Measurements from ENCODE around the gene GTSE1. TPM values are rescaled to one million over a fixed set of nuclear protein-coding genes. Genes with fewer than 3 reads are reported as not detected.

GTSE1 gene
- total RNA-seq, 1 experiment from 2014 or later: 88.1 TPM

DNA sequence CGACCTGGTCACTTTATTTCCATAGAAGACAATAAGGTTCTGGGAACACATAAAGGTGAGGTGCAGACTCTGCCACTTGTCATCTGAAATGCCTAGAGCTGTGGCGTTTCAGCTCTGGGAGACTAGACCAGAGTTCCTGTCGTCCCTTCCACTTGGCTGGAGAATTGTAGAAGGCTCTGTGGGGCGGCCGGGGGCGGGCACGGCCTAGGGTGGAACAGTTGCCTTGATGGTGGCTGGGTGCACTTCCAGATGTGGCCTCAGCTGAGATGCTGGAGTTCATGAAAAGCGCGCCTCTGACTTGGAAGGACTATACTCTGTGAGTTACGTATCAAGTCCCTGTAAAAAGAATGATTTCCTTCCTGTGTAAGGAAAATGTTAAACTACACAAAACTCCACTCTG is 55.6 kb downstream of the GTSE1 start:
- intact Hi-C loops (cut with micrococcal nuclease; ENCODE audit: unreplicated experiment): no loop called here
- peaks cover 55% of the 10 kb centered on the region for H3K36me3 ChIP-seq (ENCODE audit: insufficient read depth, low read length, poor library complexity, severe bottlenecking)
- no peaks in the 10 kb centered on the region for H3K27me3 ChIP-seq (replicated peaks; ENCODE audit: insufficient read depth, low read depth, low read length, poor library complexity)
- DNase-seq (ENCODE audit: low spot score): no peak
- TF ChIP-seq EZH2 (IDR thresholded peaks at IDR 0.05; ENCODE audit: borderline replicate concordance, low read depth, low read length, poor library complexity, severe bottlenecking): no peak
- TF ChIP-seq, protein P1, sequence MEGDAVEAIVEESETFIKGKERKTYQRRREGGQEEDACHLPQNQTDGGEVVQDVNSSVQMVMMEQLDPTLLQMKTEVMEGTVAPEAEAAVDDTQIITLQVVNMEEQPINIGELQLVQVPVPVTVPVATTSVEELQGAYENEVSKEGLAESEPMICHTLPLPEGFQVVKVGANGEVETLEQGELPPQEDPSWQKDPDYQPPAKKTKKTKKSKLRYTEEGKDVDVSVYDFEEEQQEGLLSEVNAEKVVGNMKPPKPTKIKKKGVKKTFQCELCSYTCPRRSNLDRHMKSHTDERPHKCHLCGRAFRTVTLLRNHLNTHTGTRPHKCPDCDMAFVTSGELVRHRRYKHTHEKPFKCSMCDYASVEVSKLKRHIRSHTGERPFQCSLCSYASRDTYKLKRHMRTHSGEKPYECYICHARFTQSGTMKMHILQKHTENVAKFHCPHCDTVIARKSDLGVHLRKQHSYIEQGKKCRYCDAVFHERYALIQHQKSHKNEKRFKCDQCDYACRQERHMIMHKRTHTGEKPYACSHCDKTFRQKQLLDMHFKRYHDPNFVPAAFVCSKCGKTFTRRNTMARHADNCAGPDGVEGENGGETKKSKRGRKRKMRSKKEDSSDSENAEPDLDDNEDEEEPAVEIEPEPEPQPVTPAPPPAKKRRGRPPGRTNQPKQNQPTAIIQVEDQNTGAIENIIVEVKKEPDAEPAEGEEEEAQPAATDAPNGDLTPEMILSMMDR (conservative IDR thresholded peaks at IDR 0.05; ENCODE audit: low read depth, low read length): no peak
- H3K27ac ChIP-seq (ENCODE audit: low read depth, low read length, poor library complexity, severe bottlenecking): peak overlapping the region; percentile 29
- no peaks in the 10 kb centered on the region for H3K9me3 ChIP-seq (ENCODE audit: low read depth, low read length, poor library complexity, severe bottlenecking)
- POLR2A ChIA-PET (ENCODE audit: low non-redundant PET): no interaction called here
- BruUV-seq (replicated peaks): no TSS peak
- H3K4me1 ChIP-seq (ENCODE audit: insufficient read depth, low read length, poor library complexity, severe bottlenecking): peaks cover 12% of the 10 kb centered on the region
- CTCF ChIA-PET: no interaction called here
- no peak overlapping the region for H3K4me3 ChIP-seq (ENCODE audit: low read depth, low read length, poor library complexity, severe bottlenecking)

DNA sequence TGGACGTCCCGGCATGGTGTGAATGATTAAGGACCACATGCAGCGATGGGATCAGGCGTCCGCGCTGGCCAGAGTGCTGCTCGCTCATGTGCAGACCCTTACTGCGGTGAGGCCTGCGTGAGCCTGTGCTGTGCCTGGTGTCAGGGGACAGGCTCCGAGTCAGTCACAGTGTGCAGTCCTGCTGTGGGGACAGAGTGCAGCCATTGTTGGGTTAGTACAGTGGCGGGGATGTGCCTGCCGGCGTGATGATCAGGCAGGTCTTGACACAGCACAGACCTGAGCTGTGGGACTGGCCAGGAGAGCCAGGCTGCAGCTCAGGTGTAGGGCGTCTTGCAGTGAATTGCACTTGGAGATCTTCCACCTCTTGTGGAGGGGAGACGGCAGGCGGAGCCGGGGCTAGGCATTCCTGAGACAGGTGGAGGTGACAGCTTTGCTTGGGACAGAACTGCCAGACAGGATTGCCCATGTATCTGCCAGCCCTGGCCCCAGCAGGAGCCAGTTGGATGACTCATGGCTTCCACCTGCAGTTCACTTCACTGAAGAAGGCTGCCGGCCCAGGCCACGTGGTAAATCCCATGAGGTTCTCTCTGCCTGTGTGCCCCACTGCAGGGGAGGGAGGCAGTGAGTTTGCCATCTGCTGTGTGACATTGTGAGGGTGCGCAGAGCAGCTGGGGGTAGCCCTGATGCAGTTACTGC is 56.2 kb downstream of the GTSE1 start:
- H3K4me3 ChIP-seq (ENCODE audit: low read depth, low read length, poor library complexity, severe bottlenecking): no peak overlapping the region
- peaks cover 12% of the 10 kb centered on the region for H3K4me1 ChIP-seq (ENCODE audit: insufficient read depth, low read length, poor library complexity, severe bottlenecking)
- H3K27me3 ChIP-seq (replicated peaks; ENCODE audit: insufficient read depth, low read depth, low read length, poor library complexity): no peaks in the 10 kb centered on the region
- peaks cover 55% of the 10 kb centered on the region for H3K36me3 ChIP-seq (ENCODE audit: insufficient read depth, low read length, poor library complexity, severe bottlenecking)
- peak overlapping the region; percentile 29 for H3K27ac ChIP-seq (ENCODE audit: low read depth, low read length, poor library complexity, severe bottlenecking)
- no TSS peak for BruUV-seq (replicated peaks)
- DNase-seq (ENCODE audit: low spot score): peak; percentile 67
- no peaks in the 10 kb centered on the region for H3K9me3 ChIP-seq (ENCODE audit: low read depth, low read length, poor library complexity, severe bottlenecking)
- intact Hi-C loops (cut with micrococcal nuclease; ENCODE audit: unreplicated experiment): no loop called here
- TF ChIP-seq, protein P1 (conservative IDR thresholded peaks at IDR 0.05; ENCODE audit: low read depth, low read length): no peak
- TF ChIP-seq EZH2 (IDR thresholded peaks at IDR 0.05; ENCODE audit: borderline replicate concordance, low read depth, low read length, poor library complexity, severe bottlenecking): no peak
- CTCF ChIA-PET: no interaction called here
- POLR2A ChIA-PET (ENCODE audit: low non-redundant PET): no interaction called here

DNA sequence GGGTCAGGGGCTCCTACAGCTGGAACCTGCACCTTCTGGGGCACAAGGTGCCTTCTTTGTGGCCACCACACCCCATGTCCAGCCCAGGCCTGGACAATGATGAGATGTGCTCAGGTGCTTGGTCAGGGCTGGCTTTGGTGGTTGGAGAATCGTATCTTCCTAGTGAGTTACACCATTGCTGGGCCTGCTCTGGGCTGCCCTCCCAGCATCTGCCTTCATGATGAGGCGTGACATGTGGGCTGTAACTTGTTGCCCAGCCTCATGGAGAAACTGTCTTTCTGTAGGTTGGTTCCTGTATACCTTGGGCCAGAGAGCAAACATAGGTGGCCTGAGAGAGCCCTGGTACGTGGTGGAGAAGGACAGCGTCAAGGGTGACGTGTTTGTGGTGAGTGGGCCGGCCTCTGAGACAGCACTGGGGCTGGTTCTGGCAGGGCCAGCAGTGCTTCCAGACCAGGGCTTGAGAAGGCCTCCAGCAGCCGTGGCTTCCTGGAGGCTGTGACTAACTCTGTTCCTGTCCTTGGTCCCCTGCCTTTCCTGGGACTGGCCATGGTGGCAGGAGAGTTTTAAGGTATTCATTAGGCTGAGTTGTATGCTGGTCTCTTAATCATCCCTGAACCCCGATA is 56.9 kb downstream of the GTSE1 start:
- no peaks in the 10 kb centered on the region for H3K27me3 ChIP-seq (replicated peaks; ENCODE audit: insufficient read depth, low read depth, low read length, poor library complexity)
- peaks cover 12% of the 10 kb centered on the region for H3K4me1 ChIP-seq (ENCODE audit: insufficient read depth, low read length, poor library complexity, severe bottlenecking)
- H3K4me3 ChIP-seq (ENCODE audit: low read depth, low read length, poor library complexity, severe bottlenecking): no peak overlapping the region
- POLR2A ChIA-PET (ENCODE audit: low non-redundant PET): no interaction called here
- TF ChIP-seq, protein P1 (conservative IDR thresholded peaks at IDR 0.05; ENCODE audit: low read depth, low read length): no peak
- TF ChIP-seq EZH2 (IDR thresholded peaks at IDR 0.05; ENCODE audit: borderline replicate concordance, low read depth, low read length, poor library complexity, severe bottlenecking): no peak
- no peak for DNase-seq (ENCODE audit: low spot score)
- no TSS peak for BruUV-seq (replicated peaks)
- H3K9me3 ChIP-seq (ENCODE audit: low read depth, low read length, poor library complexity, severe bottlenecking): no peaks in the 10 kb centered on the region
- intact Hi-C loops (cut with micrococcal nuclease; ENCODE audit: unreplicated experiment): no loop called here
- H3K27ac ChIP-seq (ENCODE audit: low read depth, low read length, poor library complexity, severe bottlenecking): no peak overlapping the region
- peaks cover 48% of the 10 kb centered on the region for H3K36me3 ChIP-seq (ENCODE audit: insufficient read depth, low read length, poor library complexity, severe bottlenecking)
- CTCF ChIA-PET: no interaction called here

All from A673 (cell line).